SK-N-SH treated with all-trans-retinoic acid at 6 μM for 48 hours (cell line): Measurements from ENCODE around the gene SCARF2.

Source experiments
- ATAC-seq: fragments of 200-7000 bp; cut with Tn5 transposase; 3 replicates; pipeline ENCODE4 v1.9.1; 2020; ENCODE audit warnings: mild to moderate bottlenecking, moderate library complexity
- ARNTL ChIP-seq: fragments of 450-650 bp; formaldehyde crosslinking; IDR thresholded peaks from 2 replicates; pipeline ENCODE4 v1.5.0; 2020; ENCODE audit warnings: low read depth, mild to moderate bottlenecking, moderate library complexity, borderline replicate concordance
- BACH2 ChIP-seq: fragments of 250-450 bp; sonication (Bioruptor Pico); IDR thresholded peaks from 2 replicates; pipeline ENCODE4 v1.9.0; 2021; ENCODE audit warnings: mild to moderate bottlenecking, borderline replicate concordance
- CSDC2 ChIP-seq: fragments of 250-450 bp; sonication (Bioruptor Pico); IDR thresholded peaks from 2 replicates; pipeline ENCODE4 v1.5.0; 2020; ENCODE audit warnings: mild to moderate bottlenecking, moderate library complexity
- ISL1 ChIP-seq: fragments of 250-450 bp; sonication (Bioruptor Pico); IDR thresholded peaks from 2 replicates; pipeline ENCODE4 v2.1.2; 2022; ENCODE audit warnings: mild to moderate bottlenecking, moderate library complexity
- RARB ChIP-seq: fragments of 250-450 bp; sonication (Bioruptor Pico); IDR thresholded peaks from 2 replicates; pipeline ENCODE4 v1.8.0; 2021; ENCODE audit warnings: mild to moderate bottlenecking, moderate library complexity
- SNAI2 ChIP-seq: fragments of 250-450 bp; sonication (Bioruptor Pico); IDR thresholded peaks from 2 replicates; pipeline ENCODE4 v1.5.0; 2020; ENCODE audit warnings: mild to moderate bottlenecking, moderate library complexity
- TCF4 ChIP-seq: fragments of 250-450 bp; sonication (Bioruptor Pico); IDR thresholded peaks from 2 replicates; pipeline ENCODE4 v1.8.0; 2021; ENCODE audit warnings: mild to moderate bottlenecking, moderate library complexity, borderline replicate concordance
- TOX ChIP-seq: fragments of 250-450 bp; sonication (Bioruptor Pico); IDR thresholded peaks from 2 replicates; pipeline ENCODE4 v1.8.0; 2021; ENCODE audit warnings: mild to moderate bottlenecking, moderate library complexity, borderline replicate concordance
- ZC3H10 ChIP-seq: fragments of 250-450 bp; sonication (Bioruptor Pico); IDR thresholded peaks from 2 replicates; pipeline ENCODE4 v1.5.1; 2021; ENCODE audit warnings: mild to moderate bottlenecking, moderate library complexity
- ZFP30 ChIP-seq: fragments of 450-650 bp; formaldehyde crosslinking; IDR thresholded peaks from 2 replicates; pipeline ENCODE4 v1.5.0; 2022; ENCODE audit warnings: mild to moderate bottlenecking, moderate library complexity
- ZNF70 ChIP-seq: fragments of 450-650 bp; formaldehyde crosslinking; IDR thresholded peaks from 2 replicates; pipeline ENCODE4 v1.5.0; 2020; ENCODE audit warnings: mild to moderate bottlenecking, moderate library complexity
- ZNF8 ChIP-seq: fragments of 450-650 bp; formaldehyde crosslinking; IDR thresholded peaks from 2 replicates; pipeline ENCODE4 v1.5.0; 2020; ENCODE audit warnings: mild to moderate bottlenecking, moderate library complexity
- TF ChIP-seq, protein P1 (sequence below): fragments of 250-450 bp; sonication (Bioruptor Pico); IDR thresholded peaks from 2 replicates; pipeline ENCODE4 v1.8.0; 2021; ENCODE audit warnings: low read depth, mild to moderate bottlenecking, moderate library complexity, borderline replicate concordance
- TF ChIP-seq, protein P2 (sequence below): fragments of 250-450 bp; sonication (Bioruptor Pico); IDR thresholded peaks from 2 replicates; pipeline ENCODE4 v1.5.0; 2020; ENCODE audit warnings: mild to moderate bottlenecking, moderate library complexity
- TF ChIP-seq, protein P3 (sequence below): fragments of 250-450 bp; sonication (Bioruptor Pico); IDR thresholded peaks from 2 replicates; pipeline ENCODE4 v1.5.1; 2020; ENCODE audit warnings: low read depth, mild to moderate bottlenecking, moderate library complexity
- TF ChIP-seq, protein P4 (sequence below): fragments of 250-450 bp; sonication (Bioruptor Pico); IDR thresholded peaks from 2 replicates; pipeline ENCODE4 v1.8.0; 2020; ENCODE audit warnings: mild to moderate bottlenecking, moderate library complexity, borderline replicate concordance

The SCARF2 gene

GRCh38 chr22:20434264-20434751, 3.3 kb downstream of the SCARF2 start:
- TF ChIP-seq SNAI2 (CRISPR knock-in tag) (no peak), RARB (CRISPR knock-in tag) (no peak)
- ATAC-seq, result no peak

DNA sequence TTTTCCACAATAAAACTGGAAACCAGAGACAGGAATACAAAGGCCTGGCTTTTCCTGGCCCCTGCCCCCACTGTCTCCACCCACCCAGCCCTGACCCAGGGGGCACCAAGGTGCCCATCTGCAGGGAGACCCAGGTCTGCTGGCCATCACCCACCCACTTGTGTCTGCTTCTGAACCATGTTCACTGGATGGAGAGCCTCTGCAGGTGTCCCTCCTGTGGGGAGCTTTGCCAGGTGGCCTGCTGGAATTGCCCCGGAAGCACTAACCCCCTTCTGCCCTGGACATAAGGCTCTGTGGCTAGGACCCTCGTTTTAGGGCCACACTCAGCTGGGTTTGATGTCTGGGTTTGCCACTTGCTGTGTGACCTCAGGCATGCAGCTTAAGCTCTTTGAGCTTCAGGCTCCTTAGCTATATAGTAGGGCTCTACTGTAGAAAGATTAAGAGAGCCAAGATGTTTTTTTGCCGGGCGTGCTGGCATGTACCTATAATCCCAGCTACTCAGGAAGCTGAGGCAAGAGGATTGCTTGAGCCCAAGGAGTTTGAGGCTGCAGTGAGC, 3.9 kb downstream of the SCARF2 start:
- ATAC-seq, result no peak
- TF ChIP-seq TOX (CRISPR knock-in tag), result no peak
- TF ChIP-seq ISL1 (CRISPR knock-in tag), result no peak
- TF ChIP-seq ZNF8 (CRISPR knock-in tag), result no peak
- TF ChIP-seq TCF4 (CRISPR knock-in tag), result no peak
- no peak for TF ChIP-seq ARNTL (CRISPR knock-in tag)

DNA sequence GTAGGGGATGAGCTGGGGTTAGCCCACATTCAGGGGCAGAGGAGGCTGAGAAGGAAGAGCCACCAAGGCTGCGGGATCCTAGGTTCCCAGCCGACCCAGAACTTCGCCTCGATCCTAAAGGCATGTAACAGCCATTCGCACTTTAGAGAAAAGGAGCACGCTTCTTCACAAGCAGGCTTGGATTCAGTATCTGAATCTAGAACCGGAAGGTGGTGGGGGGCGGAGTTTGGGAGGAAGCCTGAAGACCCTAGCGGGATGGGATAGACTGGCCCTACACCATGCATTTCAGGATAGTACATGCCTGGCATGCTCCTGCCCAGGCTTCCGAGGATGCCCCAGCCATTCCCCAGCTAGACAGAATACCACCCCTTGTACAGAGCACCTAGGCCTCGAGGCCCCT, 4.4 kb downstream of the SCARF2 start:
- no peak for ATAC-seq
- TF ChIP-seq CSDC2 (no peak), BACH2 (CRISPR knock-in tag) (no peak), ARNTL (CRISPR knock-in tag) (no peak), ISL1 (CRISPR knock-in tag) (no peak)
- TF ChIP-seq, protein P1, sequence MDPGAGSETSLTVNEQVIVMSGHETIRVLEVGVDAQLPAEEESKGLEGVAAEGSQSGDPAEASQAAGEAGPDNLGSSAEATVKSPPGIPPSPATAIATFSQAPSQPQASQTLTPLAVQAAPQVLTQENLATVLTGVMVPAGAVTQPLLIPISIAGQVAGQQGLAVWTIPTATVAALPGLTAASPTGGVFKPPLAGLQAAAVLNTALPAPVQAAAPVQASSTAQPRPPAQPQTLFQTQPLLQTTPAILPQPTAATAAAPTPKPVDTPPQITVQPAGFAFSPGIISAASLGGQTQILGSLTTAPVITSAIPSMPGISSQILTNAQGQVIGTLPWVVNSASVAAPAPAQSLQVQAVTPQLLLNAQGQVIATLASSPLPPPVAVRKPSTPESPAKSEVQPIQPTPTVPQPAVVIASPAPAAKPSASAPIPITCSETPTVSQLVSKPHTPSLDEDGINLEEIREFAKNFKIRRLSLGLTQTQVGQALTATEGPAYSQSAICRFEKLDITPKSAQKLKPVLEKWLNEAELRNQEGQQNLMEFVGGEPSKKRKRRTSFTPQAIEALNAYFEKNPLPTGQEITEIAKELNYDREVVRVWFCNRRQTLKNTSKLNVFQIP (CRISPR knock-in tag), result no peak

GRCh38 chr22:20432244-20432686, 5.4 kb downstream of the SCARF2 start:
- TF ChIP-seq, protein P2, sequence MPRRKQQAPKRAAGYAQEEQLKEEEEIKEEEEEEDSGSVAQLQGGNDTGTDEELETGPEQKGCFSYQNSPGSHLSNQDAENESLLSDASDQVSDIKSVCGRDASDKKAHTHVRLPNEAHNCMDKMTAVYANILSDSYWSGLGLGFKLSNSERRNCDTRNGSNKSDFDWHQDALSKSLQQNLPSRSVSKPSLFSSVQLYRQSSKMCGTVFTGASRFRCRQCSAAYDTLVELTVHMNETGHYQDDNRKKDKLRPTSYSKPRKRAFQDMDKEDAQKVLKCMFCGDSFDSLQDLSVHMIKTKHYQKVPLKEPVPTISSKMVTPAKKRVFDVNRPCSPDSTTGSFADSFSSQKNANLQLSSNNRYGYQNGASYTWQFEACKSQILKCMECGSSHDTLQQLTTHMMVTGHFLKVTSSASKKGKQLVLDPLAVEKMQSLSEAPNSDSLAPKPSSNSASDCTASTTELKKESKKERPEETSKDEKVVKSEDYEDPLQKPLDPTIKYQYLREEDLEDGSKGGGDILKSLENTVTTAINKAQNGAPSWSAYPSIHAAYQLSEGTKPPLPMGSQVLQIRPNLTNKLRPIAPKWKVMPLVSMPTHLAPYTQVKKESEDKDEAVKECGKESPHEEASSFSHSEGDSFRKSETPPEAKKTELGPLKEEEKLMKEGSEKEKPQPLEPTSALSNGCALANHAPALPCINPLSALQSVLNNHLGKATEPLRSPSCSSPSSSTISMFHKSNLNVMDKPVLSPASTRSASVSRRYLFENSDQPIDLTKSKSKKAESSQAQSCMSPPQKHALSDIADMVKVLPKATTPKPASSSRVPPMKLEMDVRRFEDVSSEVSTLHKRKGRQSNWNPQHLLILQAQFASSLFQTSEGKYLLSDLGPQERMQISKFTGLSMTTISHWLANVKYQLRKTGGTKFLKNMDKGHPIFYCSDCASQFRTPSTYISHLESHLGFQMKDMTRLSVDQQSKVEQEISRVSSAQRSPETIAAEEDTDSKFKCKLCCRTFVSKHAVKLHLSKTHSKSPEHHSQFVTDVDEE (CRISPR knock-in tag), result no peak
- TF ChIP-seq, protein P3, sequence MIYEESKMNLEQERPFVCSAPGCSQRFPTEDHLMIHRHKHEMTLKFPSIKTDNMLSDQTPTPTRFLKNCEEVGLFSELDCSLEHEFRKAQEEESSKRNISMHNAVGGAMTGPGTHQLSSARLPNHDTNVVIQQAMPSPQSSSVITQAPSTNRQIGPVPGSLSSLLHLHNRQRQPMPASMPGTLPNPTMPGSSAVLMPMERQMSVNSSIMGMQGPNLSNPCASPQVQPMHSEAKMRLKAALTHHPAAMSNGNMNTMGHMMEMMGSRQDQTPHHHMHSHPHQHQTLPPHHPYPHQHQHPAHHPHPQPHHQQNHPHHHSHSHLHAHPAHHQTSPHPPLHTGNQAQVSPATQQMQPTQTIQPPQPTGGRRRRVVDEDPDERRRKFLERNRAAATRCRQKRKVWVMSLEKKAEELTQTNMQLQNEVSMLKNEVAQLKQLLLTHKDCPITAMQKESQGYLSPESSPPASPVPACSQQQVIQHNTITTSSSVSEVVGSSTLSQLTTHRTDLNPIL, result no peak
- TF ChIP-seq, all 23 proteins: peak for 0
- ATAC-seq, result no peak

GRCh38 chr22:20431511-20432192, 6.0 kb downstream of the SCARF2 start:
- TF ChIP-seq ZFP30 (CRISPR knock-in tag) (no peak), BACH2 (CRISPR knock-in tag) (no peak), ZNF70 (CRISPR knock-in tag) (no peak), ZC3H10 (CRISPR knock-in tag) (no peak), ZNF8 (CRISPR knock-in tag) (no peak), ARNTL (CRISPR knock-in tag) (no peak), TOX (CRISPR knock-in tag) (no peak), ISL1 (CRISPR knock-in tag) (no peak)
- TF ChIP-seq, protein P4, sequence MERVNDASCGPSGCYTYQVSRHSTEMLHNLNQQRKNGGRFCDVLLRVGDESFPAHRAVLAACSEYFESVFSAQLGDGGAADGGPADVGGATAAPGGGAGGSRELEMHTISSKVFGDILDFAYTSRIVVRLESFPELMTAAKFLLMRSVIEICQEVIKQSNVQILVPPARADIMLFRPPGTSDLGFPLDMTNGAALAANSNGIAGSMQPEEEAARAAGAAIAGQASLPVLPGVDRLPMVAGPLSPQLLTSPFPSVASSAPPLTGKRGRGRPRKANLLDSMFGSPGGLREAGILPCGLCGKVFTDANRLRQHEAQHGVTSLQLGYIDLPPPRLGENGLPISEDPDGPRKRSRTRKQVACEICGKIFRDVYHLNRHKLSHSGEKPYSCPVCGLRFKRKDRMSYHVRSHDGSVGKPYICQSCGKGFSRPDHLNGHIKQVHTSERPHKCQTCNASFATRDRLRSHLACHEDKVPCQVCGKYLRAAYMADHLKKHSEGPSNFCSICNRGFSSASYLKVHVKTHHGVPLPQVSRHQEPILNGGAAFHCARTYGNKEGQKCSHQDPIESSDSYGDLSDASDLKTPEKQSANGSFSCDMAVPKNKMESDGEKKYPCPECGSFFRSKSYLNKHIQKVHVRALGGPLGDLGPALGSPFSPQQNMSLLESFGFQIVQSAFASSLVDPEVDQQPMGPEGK, result no peak
- TF ChIP-seq, protein P2 (CRISPR knock-in tag), result no peak
- ATAC-seq, result no peak
